Ammon's horn (tissue), 1 donor: ENCODE measurements around the gene ARHGAP25.
A peak's percentile ranks its signal among the peaks of the same experiment; 100 is the strongest.

ENCODE experiments used
- DNase-seq: peaks from one replicate; pipeline ENCODE4 v3.0.0-alpha.2; 2016; ENCODE audit warnings: low spot score

The ARHGAP25 gene

DNA sequence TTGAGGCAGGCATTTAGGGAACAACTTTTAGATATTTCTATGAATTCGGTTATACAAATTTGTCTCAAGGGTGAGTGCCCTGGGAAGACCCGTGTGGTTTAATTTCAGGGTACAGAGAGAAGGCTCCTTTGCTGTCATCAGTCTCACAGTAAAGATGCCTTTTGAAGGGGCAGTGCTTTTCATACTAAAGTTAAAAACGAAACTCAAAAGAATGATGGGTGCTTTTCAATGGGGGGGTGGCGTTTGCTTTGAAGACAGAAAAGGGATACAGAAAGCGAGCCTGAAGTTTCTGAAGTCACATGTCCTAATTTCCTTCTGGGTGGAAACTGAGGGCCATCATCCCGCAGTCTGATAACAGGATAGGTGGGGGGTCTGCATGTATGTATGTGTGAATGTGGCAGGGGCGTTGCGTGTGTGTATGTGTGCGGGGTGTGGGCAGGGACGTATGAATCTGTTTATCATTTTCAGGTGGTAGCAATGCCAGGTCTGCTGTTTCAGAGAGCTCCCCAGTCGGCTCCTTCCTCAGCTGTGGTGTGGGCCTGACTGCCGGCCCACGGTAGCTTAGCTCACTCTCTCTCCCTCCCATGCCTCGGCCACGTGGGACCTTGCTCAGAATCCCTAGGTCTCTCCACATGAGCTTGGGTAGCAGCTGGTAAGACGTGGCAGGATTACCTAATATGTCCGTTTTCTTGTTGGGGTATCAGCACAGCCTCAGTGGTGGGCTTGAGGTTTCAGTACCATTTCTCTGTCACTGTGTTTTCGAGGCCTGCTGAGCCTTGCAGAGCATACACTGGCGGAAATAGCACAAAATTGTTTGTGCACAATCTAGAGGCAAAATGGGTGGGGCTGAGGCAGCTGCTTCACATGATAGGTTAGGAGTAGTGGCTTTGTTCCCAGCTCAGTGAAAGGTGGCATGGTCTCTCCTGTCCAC lies 32.7 kb downstream of the ARHGAP25 start:
- DNase-seq = no peak

DNA sequence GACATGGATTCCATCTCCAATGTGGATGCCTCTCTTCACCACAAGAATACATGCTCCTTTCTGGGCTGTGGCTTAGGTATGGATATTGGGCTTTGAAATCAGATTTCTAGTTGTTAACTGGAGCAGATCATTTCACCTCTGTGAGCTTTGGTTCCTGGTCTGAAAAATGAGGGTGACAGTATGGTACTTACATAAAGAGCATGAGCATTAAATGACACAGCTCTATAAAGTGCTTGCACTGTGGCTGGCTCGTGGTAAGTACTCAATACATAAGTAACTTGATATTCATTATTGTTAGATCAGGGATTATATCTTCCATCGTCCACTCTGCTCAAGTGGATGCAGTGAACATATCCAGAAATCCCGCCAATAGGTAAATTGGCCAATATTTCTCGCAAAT lies 33.4 kb downstream of the ARHGAP25 start:
- no peak for DNase-seq

DNA sequence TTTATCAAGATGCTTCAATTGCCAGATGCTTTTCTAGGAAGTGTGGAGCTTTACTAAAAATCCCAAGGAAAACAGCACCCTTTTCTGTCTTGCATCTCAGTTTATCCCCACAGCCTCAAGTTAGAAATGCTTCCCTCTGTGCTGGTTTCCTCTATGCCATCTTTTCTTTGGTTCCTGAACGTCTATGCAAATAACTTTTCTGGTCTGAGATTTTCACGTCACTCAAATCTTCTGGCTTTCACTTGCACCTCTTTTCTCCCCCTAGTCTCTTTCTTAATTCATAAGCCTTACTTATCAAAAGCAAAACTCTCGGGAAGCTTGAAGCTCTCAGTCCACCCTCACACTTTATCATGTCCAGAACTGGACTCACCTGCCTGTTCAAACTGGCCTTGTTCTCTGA lies 33.9 kb downstream of the ARHGAP25 start:
- DNase-seq = no peak

GRCh38 chr2:68768951-68769350 lies 34.3 kb downstream of the ARHGAP25 start:
- no peak for DNase-seq

DNA sequence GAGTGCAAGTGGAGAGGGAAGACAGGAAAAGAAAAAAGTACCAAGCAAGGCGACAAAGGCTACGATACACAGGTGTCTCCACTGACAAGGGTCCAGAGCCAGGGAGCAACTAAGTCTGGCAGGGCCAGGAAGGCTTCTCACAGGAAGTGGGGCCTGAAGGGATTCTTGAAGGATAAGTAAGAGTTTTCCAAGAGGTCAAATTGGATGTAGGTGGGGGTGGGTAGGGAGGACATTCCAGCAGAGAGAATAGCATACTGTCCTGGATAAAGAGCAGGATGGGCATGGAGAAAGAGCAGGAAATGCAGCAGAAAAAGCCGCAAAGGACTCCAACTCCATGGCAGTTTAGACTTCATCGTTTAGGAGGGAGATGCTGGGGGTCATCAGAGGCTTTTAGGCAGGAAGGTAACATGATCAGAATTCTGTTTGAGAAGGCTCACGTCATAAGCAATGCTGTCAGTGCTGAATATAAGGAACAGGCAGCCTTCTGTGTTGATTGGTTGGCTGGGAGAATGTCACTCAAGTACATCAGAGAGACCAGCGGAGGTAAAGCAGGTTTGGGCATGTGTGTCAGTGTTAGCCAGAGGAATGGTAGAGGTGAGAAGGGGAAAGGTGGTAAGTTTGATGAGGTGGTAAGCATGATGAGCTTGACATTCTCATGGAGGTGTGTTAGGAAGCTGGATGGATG lies 35.1 kb downstream of the ARHGAP25 start:
- DNase-seq = no peak

DNA sequence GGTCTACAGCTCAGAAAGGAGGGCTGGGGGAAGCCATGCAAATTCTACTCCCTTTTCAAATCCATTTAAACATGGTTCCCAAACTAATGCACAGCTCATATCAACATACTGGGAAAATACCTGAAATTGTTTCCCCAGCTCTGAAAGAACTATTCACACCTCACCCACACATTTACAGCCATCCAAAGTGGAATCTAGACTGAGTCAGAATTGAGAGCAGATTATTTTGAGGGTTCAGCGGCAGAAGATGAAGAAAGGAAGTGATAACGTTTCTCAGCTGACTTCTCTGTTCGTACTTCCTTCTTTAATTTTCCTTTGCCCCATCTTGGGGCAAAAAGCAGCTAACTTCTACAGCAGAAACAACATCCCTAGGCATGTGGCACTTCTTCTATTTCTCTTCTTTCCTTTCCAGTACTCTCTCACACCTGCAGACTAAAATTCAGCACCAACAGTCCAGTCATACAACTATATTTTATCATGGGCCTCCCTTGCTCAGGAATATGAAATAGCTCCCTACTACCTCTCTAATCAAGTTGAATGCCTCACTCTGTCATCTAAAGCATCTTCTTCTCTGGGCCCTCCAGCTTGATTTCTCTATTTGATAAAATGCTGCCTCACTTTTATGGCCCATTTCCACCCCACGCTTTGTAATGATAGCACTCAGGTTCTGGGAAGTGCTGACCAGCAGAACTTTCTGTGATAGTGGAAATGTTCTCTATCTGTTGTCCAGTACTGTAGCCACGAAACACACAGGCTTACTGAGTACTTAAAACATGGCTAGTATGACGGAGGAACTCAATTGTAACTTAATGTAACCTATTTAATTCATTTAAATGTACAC lies 35.9 kb downstream of the ARHGAP25 start:
- no peak for DNase-seq

DNA sequence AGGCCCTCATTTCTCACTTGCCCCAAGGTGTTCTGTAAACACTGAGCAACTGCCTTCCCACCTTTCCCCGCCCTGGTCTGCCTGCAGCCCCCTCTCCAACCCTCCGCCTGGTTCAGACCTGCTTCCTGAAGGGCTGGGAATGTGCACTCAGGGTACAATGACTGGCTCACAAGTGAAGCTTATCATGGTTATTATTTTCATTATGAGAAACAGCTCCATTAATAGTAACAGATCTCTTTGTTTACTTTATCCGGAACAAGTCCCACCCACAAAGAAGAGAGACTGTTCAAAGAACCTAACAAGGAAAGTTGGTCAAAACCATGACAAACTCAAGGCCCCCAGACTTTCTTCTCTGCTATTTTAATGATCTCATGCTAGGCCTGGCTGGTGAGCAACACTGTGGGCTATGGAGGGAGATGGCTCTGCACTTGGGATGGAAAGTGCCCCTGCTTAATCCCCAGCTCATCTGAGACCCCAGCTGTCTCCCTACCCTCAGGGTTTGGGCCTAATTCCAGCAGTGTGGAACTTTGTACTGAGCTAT lies 36.7 kb downstream of the ARHGAP25 start:
- DNase-seq = no peak

- no peak for DNase-seq
These were observed 37.5 kb downstream of the ARHGAP25 start for GRCh38 chr2:68772109-68772508.

DNA sequence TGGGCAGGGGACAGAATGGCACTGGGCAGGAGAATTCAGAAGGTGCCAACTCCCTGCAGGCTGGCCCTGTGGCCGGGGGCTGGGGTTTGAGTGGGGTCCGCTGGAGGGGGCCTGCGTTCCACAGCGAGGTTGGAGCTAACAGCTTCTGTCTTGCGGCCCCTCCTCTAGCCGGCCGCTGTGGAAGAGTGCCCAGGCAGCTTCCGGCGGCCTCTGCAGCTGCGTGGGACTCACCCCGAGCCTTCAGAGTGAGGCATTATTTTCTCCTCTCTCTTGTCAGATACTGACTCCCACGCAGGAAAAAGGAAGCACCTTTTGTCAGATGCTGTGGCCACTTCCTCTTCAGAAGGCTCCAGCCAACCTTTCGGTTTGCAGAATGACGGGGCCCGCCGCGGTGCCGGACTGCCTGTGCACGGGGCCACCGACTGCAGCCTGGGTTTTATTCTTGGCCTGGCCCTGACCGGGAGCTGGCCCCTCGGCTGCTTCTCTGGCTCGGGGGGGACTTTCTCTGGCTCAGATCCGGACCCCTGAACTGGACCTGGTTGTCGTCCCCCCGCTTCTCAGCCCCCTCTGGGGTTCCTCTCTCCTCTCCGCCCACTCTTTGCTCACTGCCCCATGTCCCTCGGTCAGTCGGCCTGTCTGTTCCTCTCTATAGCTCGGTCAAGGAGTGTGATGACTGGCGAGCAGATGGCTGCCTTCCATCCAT lies 40.1 kb downstream of the ARHGAP25 start:
- DNase-seq = peak; percentile 72

- no peak for DNase-seq
These were observed 40.7 kb downstream of the ARHGAP25 start for GRCh38 chr2:68775272-68775842.

DNA sequence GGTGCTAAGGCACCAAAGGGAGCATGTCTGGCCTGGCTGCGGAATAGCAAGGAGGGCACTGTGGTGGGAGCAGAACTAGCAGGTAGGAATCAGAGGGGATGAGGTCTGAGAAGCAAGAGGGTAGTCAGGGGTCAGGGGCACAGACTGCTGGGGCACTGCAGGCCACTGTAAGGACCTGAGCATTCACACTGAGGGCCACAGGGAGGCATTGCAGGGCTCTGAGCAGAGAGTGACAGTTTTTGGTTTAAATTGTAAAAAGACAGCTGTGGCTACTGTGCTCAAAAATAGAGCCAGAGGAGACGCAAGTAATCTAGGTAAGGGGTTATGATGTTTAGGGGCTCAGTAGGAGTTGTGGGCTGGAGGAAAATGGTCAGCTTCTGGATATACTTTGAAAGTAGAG lies 41.5 kb downstream of the ARHGAP25 start:
- no peak for DNase-seq

DNA sequence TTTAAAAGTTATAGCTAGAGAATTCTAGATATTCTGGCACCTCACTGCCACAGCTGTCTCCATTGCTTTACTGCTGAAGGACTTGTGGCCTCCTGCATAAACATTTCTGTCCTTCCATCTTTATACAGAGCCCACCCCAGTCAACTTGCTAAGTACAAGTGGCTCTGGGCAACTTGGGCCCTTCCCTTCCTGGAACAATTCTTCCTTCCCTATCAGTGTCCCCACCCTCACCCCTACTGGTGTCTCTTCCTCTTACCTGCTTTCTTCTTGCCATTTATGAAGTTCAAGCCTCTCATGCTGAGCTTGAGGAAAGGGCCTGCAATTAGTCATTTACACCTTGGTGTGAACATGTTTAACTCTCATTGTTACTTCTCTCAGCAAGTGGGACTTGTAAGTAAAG lies 45.0 kb downstream of the ARHGAP25 start:
- DNase-seq = no peak

DNA sequence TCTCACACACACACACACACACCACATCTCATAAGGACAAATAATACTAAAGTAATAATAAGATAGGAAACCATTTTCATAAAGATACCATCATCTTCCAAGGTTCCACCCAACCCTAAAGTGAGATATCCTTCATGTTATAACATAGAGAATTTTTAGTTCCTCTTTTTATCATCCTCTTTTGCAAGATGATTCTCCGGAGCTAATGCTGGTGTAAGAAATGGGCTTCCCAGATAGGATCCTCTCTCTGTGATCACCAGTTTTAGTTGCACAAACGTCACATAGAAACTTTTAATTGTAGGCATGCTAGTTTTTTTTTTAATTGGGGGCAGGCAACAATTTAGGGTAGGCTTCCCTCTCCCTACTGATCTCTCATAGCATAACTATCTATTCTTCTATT lies 49.6 kb downstream of the ARHGAP25 start:
- no peak for DNase-seq

GRCh38 chr2:68784915-68785314 lies 50.3 kb downstream of the ARHGAP25 start:
- no peak for DNase-seq

DNA sequence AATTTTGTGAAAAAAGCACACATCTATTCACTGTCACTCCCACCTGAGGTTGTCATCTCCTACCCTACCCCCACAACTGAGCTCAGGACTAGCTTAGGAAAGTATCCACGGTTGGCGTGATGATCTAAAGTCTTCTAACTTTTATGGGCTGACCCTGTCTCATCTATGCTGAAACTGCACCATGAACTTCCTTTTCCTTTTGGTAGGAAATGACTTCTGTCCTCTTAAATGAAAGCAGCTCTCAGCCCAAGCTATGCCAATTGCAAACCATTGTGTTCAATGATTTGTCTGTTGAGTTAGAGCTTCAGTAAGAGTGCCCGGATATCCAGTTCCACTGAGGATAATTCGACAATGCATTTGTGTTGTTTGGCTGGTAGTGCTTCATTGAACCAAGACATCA lies 52.7 kb downstream of the ARHGAP25 start:
- DNase-seq = no peak

- DNase-seq = no peak
These were observed 55.0 kb downstream of the ARHGAP25 start for GRCh38 chr2:68789603-68790002.

GRCh38 chr2:68790600-68790999 lies 56.0 kb downstream of the ARHGAP25 start:
- DNase-seq = no peak

- DNase-seq = no peak
These were observed 57.3 kb downstream of the ARHGAP25 start for GRCh38 chr2:68791914-68792313.

DNA sequence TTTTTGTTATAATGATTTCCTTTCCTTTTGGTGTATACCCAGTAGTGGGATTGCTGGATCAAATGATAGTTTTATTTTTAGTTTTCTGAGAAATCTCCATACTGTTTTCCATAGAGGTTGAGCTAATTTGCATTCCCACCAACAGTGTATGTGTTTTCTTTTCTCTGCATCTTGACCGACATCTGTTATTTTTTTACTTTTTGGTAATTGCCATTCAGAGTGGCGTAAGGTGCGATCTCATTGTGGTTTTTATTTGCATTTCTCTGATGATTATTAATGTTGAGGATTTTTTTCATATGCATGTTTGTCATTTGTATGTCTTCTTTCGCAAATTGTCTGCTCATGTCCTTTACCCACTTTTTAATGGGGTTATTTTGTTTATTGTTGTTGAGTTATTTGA lies 58.1 kb downstream of the ARHGAP25 start:
- DNase-seq = no peak

- DNase-seq = no peak
These were observed 61.8 kb downstream of the ARHGAP25 start for GRCh38 chr2:68796295-68796905.

- no peak for DNase-seq
These were observed 64.0 kb downstream of the ARHGAP25 start for GRCh38 chr2:68798569-68798968.
